Common myeloid progenitor, CD34-positive (primary cell): Measurements from ENCODE around the gene SLC6A7.

ENCODE experiments used
- CTCF ChIA-PET: fragments of 350-600 bp; sonication (Branson Sonifier 250); formaldehyde crosslinking; loops from one replicate; lab custom pipeline; 2021; ENCODE audit warnings: antibody characterized with exemption; lab: Charles Lee
- POLR2A ChIA-PET: fragments of 350-600 bp; sonication (Branson Sonifier 250); formaldehyde crosslinking; loops from one replicate; lab custom pipeline; 2021; ENCODE audit warnings: antibody characterized with exemption; lab: Charles Lee
- DNase-seq, 3 donors: peaks; one replicate each; pipeline versions ENCODE4 v3.0.0 to v3.0.0-alpha.2; 2013
- H3K27ac ChIP-seq, 2 experiments: 1 replicate in 1 of 2; 2 replicates in 1 of 2; pipeline ENCODE4 v1.7.0; 2013; ENCODE audit warnings: inconsistent platforms in 2 of 2, low read length in 2 of 2, mild to moderate bottlenecking in 2 of 2, low read depth in 1 of 2, moderate library complexity in 1 of 2; ENCODE audit not compliant: severe bottlenecking in 2 of 2, insufficient read depth in 1 of 2, poor library complexity in 1 of 2
- H3K27me3 ChIP-seq, 5 experiments: replicated peaks in 2 of 5; 1 replicate in 3 of 5; 2 replicates in 2 of 5; pipeline versions ENCODE4 v1.6.1 to v1.7.0; 2013; ENCODE audit warnings: low read length in 4 of 5, mild to moderate bottlenecking in 2 of 5, moderate library complexity in 2 of 5, inconsistent platforms in 1 of 5; ENCODE audit not compliant: insufficient read depth in 5 of 5, control insufficient read depth in 4 of 5
- H3K36me3 ChIP-seq, 4 experiments: 1 replicate in 2 of 4; 2 replicates in 2 of 4; pipeline versions ENCODE4 v1.6.1 to v1.7.0; 2013; ENCODE audit warnings: low read length in 3 of 4, control low read depth in 1 of 4, mild to moderate bottlenecking in 1 of 4; ENCODE audit not compliant: control insufficient read depth in 4 of 4, insufficient read depth in 4 of 4
- H3K4me1 ChIP-seq, 4 experiments: 1 replicate in 3 of 4; 2 replicates in 1 of 4; pipeline versions ENCODE4 v1.6.1 to v1.7.1; 2013; ENCODE audit warnings: low read length in 3 of 4, mild to moderate bottlenecking in 3 of 4, control low read depth in 1 of 4, inconsistent platforms in 1 of 4, moderate library complexity in 1 of 4; ENCODE audit not compliant: control insufficient read depth in 4 of 4, insufficient read depth in 4 of 4; ENCODE audit errors: control extremely low read depth in 1 of 4
- H3K4me3 ChIP-seq, 7 experiments: 1 replicate in 4 of 7; 2 replicates in 3 of 7; pipeline versions ENCODE4 v1.5.1 to v1.7.0; 2013; ENCODE audit warnings: mild to moderate bottlenecking in 7 of 7, low read length in 6 of 7, moderate library complexity in 6 of 7, inconsistent platforms in 2 of 7, low read depth in 2 of 7, control low read depth in 1 of 7; ENCODE audit not compliant: insufficient read depth in 4 of 7, control insufficient read depth in 1 of 7; ENCODE audit errors: extremely low read depth in 1 of 7
- H3K9me3 ChIP-seq, 5 experiments: 1 replicate in 4 of 5; 2 replicates in 1 of 5; pipeline versions ENCODE4 v1.6.1 to v1.7.1; 2013; ENCODE audit warnings: low read length in 4 of 5, mild to moderate bottlenecking in 2 of 5, inconsistent platforms in 1 of 5, low read depth in 1 of 5, moderate library complexity in 1 of 5; ENCODE audit not compliant: control insufficient read depth in 4 of 5, insufficient read depth in 2 of 5; ENCODE audit errors: control extremely low read depth in 1 of 5
- WGBS: methylation state at CpG from one replicate; pipeline ENCODE4 v1.1.5; 2013; ENCODE audit not compliant: insufficient coverage; 5-methylcytosine and 5-hydroxymethylcytosine counted together

The SLC6A7 gene

GRCh38 chr5:150144246-150144801 is 45.5 kb upstream of the SLC6A7 start:
- H3K27ac ChIP-seq: no peak overlapping the region
- POLR2A ChIA-PET: no interaction called here
- no peak overlapping the region for H3K4me3 ChIP-seq
- H3K36me3 ChIP-seq: no peaks in the 10 kb centered on the region
- DNase-seq: peak in 1 of 3 donors; percentile 26
- H3K27me3 ChIP-seq: no peaks in the 10 kb centered on the region
- 68% methylated on average over 7 of the region's 14 CpGs for WGBS
- H3K4me1 ChIP-seq: peaks cover 0 to 32% (median 12%) of the 10 kb centered on the region in 4 experiments
- H3K9me3 ChIP-seq: no peaks in the 10 kb centered on the region
- CTCF ChIA-PET: interaction anchor here (1.1 to 2.2 kb wide), 5 partner anchors 9 to 35 kb away, joined by 3 to 11 read pairs (median 5); partner anchors contain the start of gene PDGFRB

DNA sequence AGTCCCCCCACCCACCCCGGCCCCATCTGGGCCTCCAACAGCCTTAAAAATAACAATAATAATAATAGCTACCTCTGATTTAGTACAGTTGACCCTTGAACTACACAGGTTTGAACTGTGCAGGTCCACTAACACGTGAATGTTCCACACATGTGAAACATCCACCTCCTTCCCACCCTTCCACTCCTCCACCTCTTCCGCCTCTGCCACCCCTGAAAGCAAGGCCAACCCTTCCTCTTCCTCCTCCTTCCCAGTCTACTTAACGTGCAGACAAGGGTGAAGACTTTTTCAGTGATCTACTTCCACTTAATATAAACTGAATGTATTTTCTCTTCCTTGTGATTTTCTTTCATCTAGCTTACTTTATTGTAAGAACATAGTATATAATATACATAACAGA is 45.0 kb upstream of the SLC6A7 start:
- peaks cover 0 to 38% (median 12%) of the 10 kb centered on the region in 4 experiments for H3K4me1 ChIP-seq
- ChIA-PET CTCF (interaction anchor here (1.0 to 2.2 kb wide), 8 partner anchors 9 to 65 kb away, joined by 3 to 11 read pairs (median 3); partner anchors contain the start of gene PDGFRB), POLR2A (no interaction called here)
- H3K27ac ChIP-seq: no peak overlapping the region
- H3K9me3 ChIP-seq: no peaks in the 10 kb centered on the region
- no peak for DNase-seq
- no peaks in the 10 kb centered on the region for H3K36me3 ChIP-seq
- 82% methylated on average over 1 of the region's 4 CpGs for WGBS
- no peaks in the 10 kb centered on the region for H3K27me3 ChIP-seq
- no peak overlapping the region for H3K4me3 ChIP-seq

GRCh38 chr5:150146235-150146634 is 43.6 kb upstream of the SLC6A7 start:
- Histone ChIP-seq H3K4me3 (no peak overlapping the region), H3K27ac (no peak overlapping the region), H3K27me3 (no peaks in the 10 kb centered on the region), H3K9me3 (no peaks in the 10 kb centered on the region), H3K36me3 (no peaks in the 10 kb centered on the region), H3K4me1 (peaks cover 0 to 40% (median 12%) of the 10 kb centered on the region in 4 experiments)
- DNase-seq: no peak
- POLR2A ChIA-PET: no interaction called here
- CTCF ChIA-PET: interaction anchor here (0.7 to 3.4 kb wide), 7 partner anchors 10 to 508 kb away, joined by 3 to 9 read pairs (median 3); no protein-coding TSS in a partner anchor
- WGBS: 96% methylated on average over 4 of the region's 5 CpGs

DNA sequence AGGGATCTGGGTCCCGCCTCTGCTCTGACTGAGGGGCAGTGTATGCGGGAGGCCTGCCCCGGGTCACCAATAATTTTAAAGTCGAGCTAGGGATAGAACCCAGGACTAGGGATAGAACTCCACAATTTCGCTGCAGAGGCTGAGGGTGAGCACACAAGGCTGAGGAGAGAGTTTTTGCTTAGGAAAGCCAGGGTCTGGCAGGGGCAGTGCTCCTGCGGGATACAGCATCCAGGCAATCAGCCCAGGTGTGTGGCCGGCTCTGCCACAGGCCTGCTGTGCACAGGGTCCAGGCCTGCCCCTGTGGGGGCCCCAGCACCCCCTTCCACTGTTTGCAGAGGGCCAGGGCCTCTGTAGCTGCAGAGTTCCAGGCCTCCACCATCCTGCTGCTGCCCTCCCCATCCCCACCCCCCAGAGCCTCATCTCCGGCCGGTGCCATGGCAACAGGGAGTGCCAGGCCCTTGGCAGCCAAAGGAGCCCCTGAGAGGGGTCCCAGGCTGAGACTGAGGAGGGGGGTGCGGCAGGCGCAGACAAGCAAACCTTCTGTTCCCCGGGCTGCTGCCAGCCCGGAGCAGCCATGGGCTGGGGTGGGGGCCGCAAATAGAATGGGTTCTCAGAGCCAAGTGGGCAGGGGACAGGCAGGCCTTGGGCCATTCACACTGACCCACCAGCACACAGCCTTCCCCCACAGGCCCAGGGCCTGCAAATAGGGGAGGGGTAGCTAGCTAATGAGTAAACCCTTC is 42.8 kb upstream of the SLC6A7 start:
- Histone ChIP-seq H3K4me3 (no peak overlapping the region), H3K27ac (no peak overlapping the region), H3K27me3 (no peaks in the 10 kb centered on the region), H3K9me3 (no peaks in the 10 kb centered on the region), H3K4me1 (peaks cover 0 to 40% (median 12%) of the 10 kb centered on the region in 4 experiments), H3K36me3 (no peaks in the 10 kb centered on the region)
- no peak for DNase-seq
- ChIA-PET CTCF (interaction anchor here (1.4 to 3.4 kb wide), 2 partner anchors 11 to 16 kb away, joined by 5 to 9 read pairs; no protein-coding TSS in a partner anchor), POLR2A (no interaction called here)
- WGBS: 91% methylated on average over 12 of the region's 14 CpGs

DNA sequence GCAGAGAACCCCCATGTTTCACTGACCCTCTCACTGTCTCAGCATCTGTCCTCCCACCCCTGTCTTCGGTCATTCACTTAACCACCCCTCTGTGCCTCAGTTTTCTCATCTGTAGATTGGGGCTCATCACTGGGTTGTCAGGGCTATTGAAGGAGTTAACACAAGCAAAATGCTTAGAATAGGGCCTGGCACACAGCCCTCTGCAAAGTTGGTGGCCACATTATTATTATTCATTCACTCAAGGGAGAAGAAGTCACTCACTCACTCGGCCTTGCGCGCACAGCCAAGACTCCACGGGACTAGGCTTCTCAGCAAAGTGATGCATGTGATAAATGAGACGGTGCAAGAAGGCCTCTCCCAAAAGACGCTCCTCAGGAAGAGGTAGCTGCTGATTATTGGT is 42.2 kb upstream of the SLC6A7 start:
- no peaks in the 10 kb centered on the region for H3K36me3 ChIP-seq
- no peak for DNase-seq

GRCh38 chr5:150148117-150148927 is 41.5 kb upstream of the SLC6A7 start:
- no peak for DNase-seq
- Histone ChIP-seq H3K36me3 (no peaks in the 10 kb centered on the region), H3K4me1 (peaks cover 0 to 34% (median 12%) of the 10 kb centered on the region in 4 experiments), H3K27ac (no peak overlapping the region), H3K9me3 (no peaks in the 10 kb centered on the region), H3K27me3 (no peaks in the 10 kb centered on the region), H3K4me3 (no peak overlapping the region)
- CTCF ChIA-PET: interaction anchor here (0.8 to 3.4 kb wide), 6 partner anchors 10 to 70 kb away, joined by 3 to 10 read pairs (median 4); no protein-coding TSS in a partner anchor
- 91% methylated on average over 8 of the region's 11 CpGs for WGBS
- POLR2A ChIA-PET: interaction anchor here (1.5 kb wide), 1 partner anchor 70 kb away, joined by 3 read pairs; no protein-coding TSS in a partner anchor

More for the DNA sequence above, 42.2 kb upstream of the SLC6A7 start:
- Histone ChIP-seq H3K27ac (no peak overlapping the region), H3K4me1 (peaks cover 0 to 40% (median 12%) of the 10 kb centered on the region in 4 experiments), H3K9me3 (no peaks in the 10 kb centered on the region), H3K4me3 (no peak overlapping the region), H3K27me3 (no peaks in the 10 kb centered on the region)
- ChIA-PET POLR2A (no interaction called here), CTCF (interaction anchor here (1.5 to 3.4 kb wide), 2 partner anchors 11 to 27 kb away, joined by 3 to 9 read pairs; no protein-coding TSS in a partner anchor)
- 91% methylated on average over 7 of the region's 7 CpGs for WGBS
